Transverse colon (tissue), 4 donors: ENCODE measurements around the gene PTPRN2. TPM values are rescaled to one million over a fixed set of nuclear protein-coding genes. Genes with fewer than 3 reads are reported as not detected.

Experiments used
- DNase-seq: peaks from one replicate; pipeline ENCODE4 v3.0.0-alpha.2; 2019
- H3K27ac ChIP-seq, 4 donors: fragments of 200-600 bp; sonication (generic); 2 replicates each; pipeline ENCODE4 v1.5.1; 2016 to 2018; ENCODE audit warnings: inconsistent platforms in 4 of 4
- H3K27me3 ChIP-seq: fragments of 200-600 bp; sonication (generic); 2 replicates; pipeline ENCODE4 v1.5.1; 2017; ENCODE audit warnings: inconsistent platforms
- H3K36me3 ChIP-seq, 4 donors: fragments of 200-600 bp; sonication (generic); 2 replicates each; pipeline ENCODE4 v1.5.1; 2017 to 2019; ENCODE audit warnings: inconsistent platforms in 4 of 4
- H3K4me1 ChIP-seq, 4 donors: fragments of 200-600 bp; sonication (generic); 2 replicates each; pipeline ENCODE4 v1.5.1; 2017 to 2020; ENCODE audit warnings: inconsistent platforms in 4 of 4
- H3K4me3 ChIP-seq, 4 donors: fragments of 200-600 bp; sonication (generic); 1 replicate in 1 of 4; 2 replicates in 3 of 4; pipeline versions ENCODE4 v1.5.1 to v1.6.1; 2017 to 2019; ENCODE audit warnings: inconsistent platforms in 4 of 4
- H3K9me3 ChIP-seq, 2 donors: fragments of 200-600 bp; sonication (generic); 2 replicates each; pipeline ENCODE4 v1.5.1; 2017 to 2019; ENCODE audit warnings: inconsistent platforms in 2 of 2
- EP300 ChIP-seq: sonication (generic); formaldehyde crosslinking; IDR thresholded peaks from one replicate; pipeline ENCODE4 v1.6.1; 2017; ENCODE audit warnings: antibody characterized with exemption, low read depth
- POLR2A ChIP-seq: fragments of 450-650 bp; IDR thresholded peaks from one replicate; pipeline ENCODE4 v1.6.1; 2016; ENCODE audit warnings: antibody characterized with exemption, mild to moderate bottlenecking, moderate library complexity
- POLR2AphosphoS5 ChIP-seq, 3 donors: sonication (generic); formaldehyde crosslinking; IDR thresholded peaks; one replicate each; pipeline ENCODE4 v1.6.1; 2016; ENCODE audit warnings: antibody characterized with exemption in 3 of 3
- WGBS, 2 donors: methylation state at CpG; one replicate each; pipeline ENCODE4 v1.1.5; 2018; ENCODE audit warnings: low coverage in 1 of 2; 5-methylcytosine and 5-hydroxymethylcytosine counted together
- in situ Hi-C, 4 donors: fragments of 200-750 bp; cut with MboI; loops; one replicate each; pipeline versions ENCODE4 v1.15.0 to v1.15.1; 2017; ENCODE audit warnings: low sequenced_read_pairs in 3 of 4, low pct_ligation_motif_present in 1 of 4, low pct_unique_long_range_greater_than_20kb in 1 of 4
- intact Hi-C: fragments of 100-400 bp; cut with DNase I; formaldehyde crosslinking; loops from one replicate; pipeline ENCODE4 v1.15.1; 2023; ENCODE audit warnings: low total_unique reads
- total RNA-seq, 4 donors: library from RNA; depleted of rRNA; stranded (reverse); fragments of >200 nt; gene quantifications; one replicate each; pipeline ENCODE4 v1.1.0, GENCODE V29; 2016
- TF ChIP-seq, protein P1 (sequence below), 5 experiments: fragments of 200-600 bp in 3 of 5; fragments of 450-650 bp in 2 of 5; sonication (generic) in 3 of 5; IDR thresholded peaks; 1 replicate in 2 of 5; 2 replicates in 3 of 5; pipeline ENCODE4 v1.5.1; 2016 to 2017; ENCODE audit warnings: antibody characterized with exemption in 5 of 5, inconsistent platforms in 3 of 5, mild to moderate bottlenecking in 2 of 5, moderate library complexity in 1 of 5

Gene PTPRN2
- total RNA-seq, 4 donors from 2014 or later = 15.4 to 31.1 (median 21.8) TPM

- TF ChIP-seq, protein P1, sequence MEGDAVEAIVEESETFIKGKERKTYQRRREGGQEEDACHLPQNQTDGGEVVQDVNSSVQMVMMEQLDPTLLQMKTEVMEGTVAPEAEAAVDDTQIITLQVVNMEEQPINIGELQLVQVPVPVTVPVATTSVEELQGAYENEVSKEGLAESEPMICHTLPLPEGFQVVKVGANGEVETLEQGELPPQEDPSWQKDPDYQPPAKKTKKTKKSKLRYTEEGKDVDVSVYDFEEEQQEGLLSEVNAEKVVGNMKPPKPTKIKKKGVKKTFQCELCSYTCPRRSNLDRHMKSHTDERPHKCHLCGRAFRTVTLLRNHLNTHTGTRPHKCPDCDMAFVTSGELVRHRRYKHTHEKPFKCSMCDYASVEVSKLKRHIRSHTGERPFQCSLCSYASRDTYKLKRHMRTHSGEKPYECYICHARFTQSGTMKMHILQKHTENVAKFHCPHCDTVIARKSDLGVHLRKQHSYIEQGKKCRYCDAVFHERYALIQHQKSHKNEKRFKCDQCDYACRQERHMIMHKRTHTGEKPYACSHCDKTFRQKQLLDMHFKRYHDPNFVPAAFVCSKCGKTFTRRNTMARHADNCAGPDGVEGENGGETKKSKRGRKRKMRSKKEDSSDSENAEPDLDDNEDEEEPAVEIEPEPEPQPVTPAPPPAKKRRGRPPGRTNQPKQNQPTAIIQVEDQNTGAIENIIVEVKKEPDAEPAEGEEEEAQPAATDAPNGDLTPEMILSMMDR (IDR thresholded peaks at IDR 0.05) = no peak
- no peak for TF ChIP-seq EP300
- no peak for TF ChIP-seq POLR2AphosphoS5 (IDR thresholded peaks at IDR 0.05)
- TF ChIP-seq POLR2A = no peak
Measured at GRCh38 chr7:157813053-157813452, 774.6 kb downstream of the PTPRN2 start.

GRCh38 chr7:157811946-157812345 is 775.7 kb downstream of the PTPRN2 start:
- no peaks in the 10 kb centered on the region for H3K27me3 ChIP-seq
- WGBS, 2 donors = 77 to 85% methylated on average over 10 to 16 of the region's 16 CpGs
- TF ChIP-seq, protein P1 (IDR thresholded peaks at IDR 0.05) = no peak
- TF ChIP-seq EP300 (no peak), POLR2AphosphoS5 (IDR thresholded peaks at IDR 0.05) (no peak), POLR2A (no peak)
- in situ Hi-C loops (no loop called here), intact Hi-C loops (no loop called here)
- H3K4me3 ChIP-seq = no peak overlapping the region
- H3K36me3 ChIP-seq = no peaks in the 10 kb centered on the region
- H3K4me1 ChIP-seq = no peaks in the 10 kb centered on the region
- no peak for DNase-seq
- H3K27ac ChIP-seq = no peak overlapping the region
- H3K9me3 ChIP-seq = no peaks in the 10 kb centered on the region

More at GRCh38 chr7:157813053-157813452, 774.6 kb downstream of the PTPRN2 start:
- in situ Hi-C loops (no loop called here), intact Hi-C loops (no loop called here)
- DNase-seq = no peak
- no peaks in the 10 kb centered on the region for H3K9me3 ChIP-seq
- H3K4me1 ChIP-seq = no peaks in the 10 kb centered on the region
- no peak overlapping the region for H3K4me3 ChIP-seq
- WGBS, 2 donors = 88% methylated on average over 17 of the region's 17 CpGs; no CpG with 5 or more reads in 1 of the 2 donors
- no peaks in the 10 kb centered on the region for H3K27me3 ChIP-seq
- no peak overlapping the region for H3K27ac ChIP-seq
- H3K36me3 ChIP-seq = no peaks in the 10 kb centered on the region

DNA sequence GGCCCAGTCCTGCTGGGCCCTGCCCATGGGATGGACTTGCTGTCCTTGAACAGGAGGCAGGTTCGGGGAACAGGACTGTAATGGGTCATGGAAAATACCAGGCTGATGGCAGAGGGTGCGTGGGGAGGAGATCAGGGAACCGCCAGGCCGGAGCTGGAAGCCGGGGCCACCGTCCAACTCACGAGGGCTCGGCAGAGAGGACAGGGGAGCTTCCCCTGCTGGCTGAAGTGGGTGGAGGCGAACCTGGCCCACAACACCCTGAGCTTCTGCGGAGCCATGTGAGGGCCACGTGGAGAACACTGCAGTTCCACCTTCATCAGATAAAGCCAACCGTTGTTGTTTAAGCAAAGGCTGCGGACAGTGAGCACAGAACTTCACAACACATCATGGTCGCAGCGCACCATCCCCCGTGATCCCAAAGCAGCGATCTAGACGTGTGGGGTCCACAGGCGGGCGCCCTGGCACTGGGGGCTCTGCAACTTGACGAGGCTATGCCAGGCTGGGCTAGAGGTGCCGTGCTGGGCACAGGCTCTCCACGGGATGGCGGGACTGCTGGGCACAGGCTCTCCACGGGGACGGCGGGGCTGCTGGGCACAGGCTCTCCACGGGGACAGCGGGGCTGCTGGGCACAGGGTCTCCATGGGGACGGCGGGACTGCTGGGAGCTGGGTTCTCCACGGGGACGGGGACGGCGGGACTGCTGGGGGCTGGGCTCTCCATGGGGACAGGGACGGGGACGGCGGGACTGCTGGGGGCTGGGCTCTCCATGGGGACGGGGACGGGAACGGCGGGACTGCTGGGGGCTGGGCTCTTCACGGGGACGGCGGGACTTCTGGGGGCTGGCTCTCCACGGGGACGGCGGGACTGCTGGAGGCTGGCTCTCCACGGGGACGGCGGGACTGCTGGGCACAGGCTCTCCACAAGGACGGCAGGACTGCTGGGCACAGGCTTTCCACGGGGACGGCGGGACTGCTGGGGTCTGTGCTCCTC is 777.5 kb downstream of the PTPRN2 start:
- Histone ChIP-seq H3K9me3 (no peaks in the 10 kb centered on the region), H3K4me1 (no peaks in the 10 kb centered on the region), H3K27me3 (no peaks in the 10 kb centered on the region), H3K27ac (no peak overlapping the region), H3K4me3 (no peak overlapping the region), H3K36me3 (no peaks in the 10 kb centered on the region)
- no peak for TF ChIP-seq POLR2A
- TF ChIP-seq EP300 = no peak
- no peak for TF ChIP-seq POLR2AphosphoS5 (IDR thresholded peaks at IDR 0.05)
- TF ChIP-seq, protein P1 (IDR thresholded peaks at IDR 0.05) = no peak
- in situ Hi-C loops = no loop called here
- intact Hi-C loops = no loop called here
- 94% methylated on average over 46 of the region's 55 CpGs; no CpG with 5 or more reads in 1 of the 2 donors for WGBS, 2 donors
- no peak for DNase-seq

DNA sequence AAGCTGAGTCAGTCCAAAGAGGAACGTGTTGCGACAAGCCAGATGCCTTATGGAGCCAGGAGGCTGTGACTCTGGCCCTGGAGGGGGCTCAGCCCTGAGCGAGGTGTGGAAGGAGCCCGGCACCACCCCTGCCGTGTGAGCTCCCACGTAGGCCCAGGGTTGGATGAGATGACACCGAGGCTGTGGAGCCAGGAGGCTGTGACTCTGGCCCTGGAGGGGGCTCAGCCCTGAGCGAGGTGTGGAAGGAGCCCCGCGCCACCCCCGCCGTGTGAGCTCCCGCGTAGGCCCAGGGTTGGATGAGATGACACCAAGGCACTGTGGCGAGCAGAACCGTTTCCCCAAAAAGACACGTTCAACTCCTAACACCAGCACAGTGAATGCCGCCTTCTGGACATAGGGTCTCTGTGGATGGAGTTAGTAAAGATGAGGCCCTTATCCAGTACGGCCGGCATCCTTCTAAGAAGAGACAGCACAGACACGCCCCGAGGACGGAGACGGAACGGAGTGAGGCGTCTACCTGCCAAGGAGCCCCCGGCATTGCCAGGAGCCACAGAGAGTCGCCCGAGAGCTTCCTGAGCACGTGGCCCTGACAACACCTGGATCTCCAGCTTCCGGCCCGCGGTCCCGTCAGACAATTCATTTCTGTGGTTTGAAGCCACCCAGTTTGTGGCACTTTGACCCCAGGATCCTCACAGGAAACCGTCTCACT is 778.3 kb downstream of the PTPRN2 start:
- no peak overlapping the region for H3K4me3 ChIP-seq
- H3K36me3 ChIP-seq = no peaks in the 10 kb centered on the region
- H3K27ac ChIP-seq = no peak overlapping the region
- TF ChIP-seq EP300 (no peak), POLR2AphosphoS5 (IDR thresholded peaks at IDR 0.05) (no peak), POLR2A (no peak)
- TF ChIP-seq, protein P1 (IDR thresholded peaks at IDR 0.05) = no peak
- no peaks in the 10 kb centered on the region for H3K9me3 ChIP-seq
- no peaks in the 10 kb centered on the region for H3K4me1 ChIP-seq
- no peaks in the 10 kb centered on the region for H3K27me3 ChIP-seq
- 95 to 100% methylated on average over 4 to 35 of the region's 35 CpGs for WGBS, 2 donors
- no peak for DNase-seq
- in situ Hi-C loops (no loop called here), intact Hi-C loops (no loop called here)
